Measurements from ENCODE around the gene MAN1A1. TPM values are rescaled to one million over a fixed set of nuclear protein-coding genes. Genes with fewer than 3 reads are reported as not detected.

Gene MAN1A1
- total RNA-seq, 4 donors from 2014 or later: 17.8 to 34.7 (median 29.9) TPM

DNA sequence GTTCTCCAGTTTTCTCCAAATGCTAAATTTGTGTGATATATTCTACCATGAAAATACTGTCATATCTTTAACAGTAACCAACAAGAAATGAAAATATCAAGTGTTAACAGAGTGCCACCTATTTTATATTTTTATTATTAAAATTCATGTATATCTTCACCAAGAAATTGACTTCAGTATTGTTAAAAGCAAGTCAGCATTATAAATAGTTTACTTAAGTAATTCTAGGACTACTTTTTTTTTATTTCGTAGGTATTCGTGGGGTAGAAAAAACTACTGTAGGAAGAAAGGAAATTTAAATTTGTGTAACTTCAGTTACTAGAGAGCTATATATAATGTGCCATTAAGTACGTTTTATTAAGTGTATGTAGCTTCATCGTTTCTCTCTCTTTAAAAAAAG, 6.3 kb upstream of the MAN1A1 start:
- Histone ChIP-seq H3K9me3 (no peaks in the 10 kb centered on the region), H3K27me3 (no peaks in the 10 kb centered on the region), H3K4me3 (no peak overlapping the region), H3K27ac (peak overlapping the region; percentile 63), H3K36me3 (no peaks in the 10 kb centered on the region), H3K4me1 (peaks cover 8% of the 10 kb centered on the region)
- WGBS: 90% methylated on average over 4 of the region's 4 CpGs
- no peak for DNase-seq (ENCODE audit: low spot score in 2 of 2)
- TF ChIP-seq EP300 (IDR thresholded peaks at IDR 0.05) (no peak), CTCF (IDR thresholded peaks at IDR 0.05) (no peak), POLR2A (IDR thresholded peaks at IDR 0.05) (no peak), POLR2AphosphoS5 (IDR thresholded peaks at IDR 0.05) (no peak)

GRCh38 chr6:119355157-119355556, 5.6 kb upstream of the MAN1A1 start:
- no peaks in the 10 kb centered on the region for H3K27me3 ChIP-seq
- H3K9me3 ChIP-seq: no peaks in the 10 kb centered on the region
- H3K4me1 ChIP-seq: peaks cover 13% of the 10 kb centered on the region
- TF ChIP-seq EP300 (IDR thresholded peaks at IDR 0.05) (no peak), POLR2AphosphoS5 (IDR thresholded peaks at IDR 0.05) (peak; percentile 59 to 74 (median 67)), CTCF (IDR thresholded peaks at IDR 0.05) (no peak), POLR2A (IDR thresholded peaks at IDR 0.05) (no peak)
- WGBS: 68% methylated on average over 2 of the region's 2 CpGs
- DNase-seq (ENCODE audit: low spot score in 2 of 2): no peak
- no peak overlapping the region for H3K4me3 ChIP-seq
- H3K27ac ChIP-seq: peak overlapping the region; percentile 64
- no peaks in the 10 kb centered on the region for H3K36me3 ChIP-seq

GRCh38 chr6:119353696-119354095, 4.1 kb upstream of the MAN1A1 start:
- Histone ChIP-seq H3K4me3 (no peak overlapping the region), H3K4me1 (peaks cover 13% of the 10 kb centered on the region), H3K36me3 (no peaks in the 10 kb centered on the region), H3K27me3 (no peaks in the 10 kb centered on the region), H3K27ac (peak overlapping the region; percentile 64), H3K9me3 (no peaks in the 10 kb centered on the region)
- DNase-seq (ENCODE audit: low spot score in 2 of 2): no peak
- no peak for TF ChIP-seq CTCF (IDR thresholded peaks at IDR 0.05)
- no peak for TF ChIP-seq POLR2AphosphoS5 (IDR thresholded peaks at IDR 0.05)
- no peak for TF ChIP-seq EP300 (IDR thresholded peaks at IDR 0.05)
- TF ChIP-seq POLR2A (IDR thresholded peaks at IDR 0.05): no peak
- 60% methylated on average over 4 of the region's 4 CpGs for WGBS

- Histone ChIP-seq H3K36me3 (no peaks in the 10 kb centered on the region), H3K27me3 (no peaks in the 10 kb centered on the region), H3K4me3 (peak overlapping the region; percentile 89), H3K9me3 (no peaks in the 10 kb centered on the region), H3K4me1 (peaks cover 26% of the 10 kb centered on the region), H3K27ac (peak overlapping the region; percentile 99)
- no peak for DNase-seq (ENCODE audit: low spot score in 2 of 2)
- TF ChIP-seq CTCF (IDR thresholded peaks at IDR 0.05) (no peak), POLR2AphosphoS5 (IDR thresholded peaks at IDR 0.05) (no peak), POLR2A (IDR thresholded peaks at IDR 0.05) (no peak), EP300 (IDR thresholded peaks at IDR 0.05) (no peak)
- WGBS: 82% methylated on average over 1 of the region's 1 CpG
Measured at GRCh38 chr6:119352001-119352400, 2.4 kb upstream of the MAN1A1 start.

DNA sequence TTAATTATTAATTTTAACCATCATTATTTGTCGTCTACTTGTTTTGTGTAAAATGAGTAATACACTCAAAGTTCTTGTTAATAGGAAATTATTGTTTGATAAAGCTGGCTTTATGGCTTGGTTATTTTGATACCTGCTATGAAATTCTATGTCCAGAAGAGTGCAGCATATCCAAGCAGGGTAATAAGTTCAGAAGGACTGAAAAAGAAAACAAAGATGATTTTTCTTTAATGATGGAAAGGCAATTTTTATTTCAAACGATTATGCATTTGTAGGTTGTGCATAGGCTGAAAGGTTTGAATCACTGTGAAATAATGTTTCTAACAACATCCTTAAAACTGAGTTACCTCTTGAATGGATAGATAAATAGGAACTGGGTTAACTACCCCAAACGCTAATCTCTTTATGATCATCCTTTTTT, 1.4 kb upstream of the MAN1A1 start:
- 27% methylated on average over 3 of the region's 3 CpGs for WGBS
- Histone ChIP-seq H3K27me3 (no peaks in the 10 kb centered on the region), H3K9me3 (no peaks in the 10 kb centered on the region), H3K36me3 (no peaks in the 10 kb centered on the region), H3K4me1 (peaks cover 26% of the 10 kb centered on the region), H3K4me3 (peak overlapping the region; percentile 89), H3K27ac (peak overlapping the region; percentile 99)
- TF ChIP-seq CTCF (IDR thresholded peaks at IDR 0.05) (peak in 1 of 2 donors; percentile 30), EP300 (IDR thresholded peaks at IDR 0.05) (no peak)
- DNase-seq (ENCODE audit: low spot score in 2 of 2): no peak

Measured in suprapubic skin (tissue), 4 donors.